ENCODE results near the gene CDKN2A.

The CDKN2A gene

GRCh38 chr9:21982861-21983560 lies 11.2 kb downstream of the CDKN2A start:
- no peak for TF ChIP-seq SIN3A (IDR thresholded peaks at IDR 0.05; ENCODE audit: borderline replicate concordance, insufficient read depth, low read length)
- no peak for TF ChIP-seq POLR2AphosphoS5 (IDR thresholded peaks at IDR 0.05; ENCODE audit: low read depth, low read length)
- TF ChIP-seq REST (IDR thresholded peaks at IDR 0.05; ENCODE audit: insufficient read depth in 1 of 2, low read depth in 2 of 2, low read length in 2 of 2), result no peak
- no peak for TF ChIP-seq TAF1 (IDR thresholded peaks at IDR 0.05; ENCODE audit: borderline replicate concordance, insufficient read depth, low read length)
- TF ChIP-seq FOXP2 (optimal IDR thresholded peaks at IDR 0.05; ENCODE audit: borderline replicate concordance, extremely low read depth, extremely low read length, insufficient read depth), result no peak

GRCh38 chr9:21982391-21982790 lies 11.8 kb downstream of the CDKN2A start:
- TF ChIP-seq TAF1 (IDR thresholded peaks at IDR 0.05; ENCODE audit: borderline replicate concordance, insufficient read depth, low read length) (no peak), POLR2AphosphoS5 (IDR thresholded peaks at IDR 0.05; ENCODE audit: low read depth, low read length) (no peak), SIN3A (IDR thresholded peaks at IDR 0.05; ENCODE audit: borderline replicate concordance, insufficient read depth, low read length) (no peak), FOXP2 (optimal IDR thresholded peaks at IDR 0.05; ENCODE audit: borderline replicate concordance, extremely low read depth, extremely low read length, insufficient read depth) (no peak), REST (IDR thresholded peaks at IDR 0.05; ENCODE audit: insufficient read depth in 1 of 2, low read depth in 2 of 2, low read length in 2 of 2) (no peak)

DNA sequence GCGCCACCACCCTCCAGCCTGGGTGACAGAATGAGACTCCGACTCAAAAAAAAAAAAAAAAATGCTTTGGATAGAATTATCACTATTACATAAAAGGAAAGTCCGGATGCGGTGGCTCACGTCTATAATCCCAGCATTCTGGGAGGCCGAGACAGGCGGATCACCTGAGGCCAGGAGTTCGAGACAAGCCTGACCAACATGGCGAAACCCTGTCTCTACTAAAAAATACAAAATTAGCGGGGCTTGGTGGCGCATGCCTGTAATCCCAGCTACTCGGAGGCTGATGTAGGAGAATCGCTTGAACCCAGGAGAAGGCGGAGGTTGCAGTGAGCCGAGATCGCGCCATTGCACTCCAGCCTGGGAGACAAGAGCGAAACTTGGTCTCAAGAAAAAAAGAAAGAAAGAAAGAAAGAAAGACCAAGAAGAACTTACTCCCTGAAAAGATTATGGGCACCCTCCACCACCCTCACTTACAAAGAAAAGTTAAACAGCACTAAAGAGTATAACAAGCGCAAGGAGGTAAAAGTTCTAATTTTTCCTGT lies 17.8 kb downstream of the CDKN2A start:
- no peak for TF ChIP-seq TAF1 (IDR thresholded peaks at IDR 0.05; ENCODE audit: borderline replicate concordance, insufficient read depth, low read length)
- no peak for TF ChIP-seq FOXP2 (optimal IDR thresholded peaks at IDR 0.05; ENCODE audit: borderline replicate concordance, extremely low read depth, extremely low read length, insufficient read depth)
- TF ChIP-seq POLR2AphosphoS5 (IDR thresholded peaks at IDR 0.05; ENCODE audit: low read depth, low read length), result no peak
- TF ChIP-seq SIN3A (IDR thresholded peaks at IDR 0.05; ENCODE audit: borderline replicate concordance, insufficient read depth, low read length), result no peak
- TF ChIP-seq REST (IDR thresholded peaks at IDR 0.05; ENCODE audit: insufficient read depth in 1 of 2, low read depth in 2 of 2, low read length in 2 of 2), result no peak

DNA sequence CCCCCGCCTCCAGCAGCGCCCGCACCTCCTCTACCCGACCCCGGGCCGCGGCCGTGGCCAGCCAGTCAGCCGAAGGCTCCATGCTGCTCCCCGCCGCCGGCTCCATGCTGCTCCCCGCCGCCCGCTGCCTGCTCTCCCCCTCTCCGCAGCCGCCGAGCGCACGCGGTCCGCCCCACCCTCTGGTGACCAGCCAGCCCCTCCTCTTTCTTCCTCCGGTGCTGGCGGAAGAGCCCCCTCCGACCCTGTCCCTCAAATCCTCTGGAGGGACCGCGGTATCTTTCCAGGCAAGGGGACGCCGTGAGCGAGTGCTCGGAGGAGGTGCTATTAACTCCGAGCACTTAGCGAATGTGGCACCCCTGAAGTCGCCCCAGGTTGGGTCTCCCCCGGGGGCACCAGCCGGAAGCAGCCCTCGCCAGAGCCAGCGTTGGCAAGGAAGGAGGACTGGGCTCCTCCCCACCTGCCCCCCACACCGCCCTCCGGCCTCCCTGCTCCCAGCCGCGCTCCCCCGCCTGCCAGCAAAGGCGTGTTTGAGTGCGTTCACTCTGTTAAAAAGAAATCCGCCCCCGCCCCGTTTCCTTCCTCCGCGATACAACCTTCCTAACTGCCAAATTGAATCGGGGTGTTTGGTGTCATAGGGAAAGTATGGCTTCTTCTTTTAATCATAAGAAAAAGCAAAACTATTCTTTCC lies 19.3 kb downstream of the CDKN2A start:
- TF ChIP-seq FOXP2 (optimal IDR thresholded peaks at IDR 0.05; ENCODE audit: borderline replicate concordance, extremely low read depth, extremely low read length, insufficient read depth) (peak; percentile 25), SIN3A (IDR thresholded peaks at IDR 0.05; ENCODE audit: borderline replicate concordance, insufficient read depth, low read length) (peak; percentile 76; the same call in 1 of the 2 replicates), POLR2AphosphoS5 (IDR thresholded peaks at IDR 0.05; ENCODE audit: low read depth, low read length) (peak; percentile 27; the same call in 1 of the 2 replicates), REST (IDR thresholded peaks at IDR 0.05; ENCODE audit: insufficient read depth in 1 of 2, low read depth in 2 of 2, low read length in 2 of 2) (no peak)

All from PFSK-1 (cell line).